ENCODE measurements around the gene SLTM. TPM values are rescaled to one million over a fixed set of nuclear protein-coding genes. Genes with fewer than 3 reads are reported as not detected.

SLTM gene
- polyA plus RNA-seq, 1 donor from 2014 or later: 124 TPM

DNA sequence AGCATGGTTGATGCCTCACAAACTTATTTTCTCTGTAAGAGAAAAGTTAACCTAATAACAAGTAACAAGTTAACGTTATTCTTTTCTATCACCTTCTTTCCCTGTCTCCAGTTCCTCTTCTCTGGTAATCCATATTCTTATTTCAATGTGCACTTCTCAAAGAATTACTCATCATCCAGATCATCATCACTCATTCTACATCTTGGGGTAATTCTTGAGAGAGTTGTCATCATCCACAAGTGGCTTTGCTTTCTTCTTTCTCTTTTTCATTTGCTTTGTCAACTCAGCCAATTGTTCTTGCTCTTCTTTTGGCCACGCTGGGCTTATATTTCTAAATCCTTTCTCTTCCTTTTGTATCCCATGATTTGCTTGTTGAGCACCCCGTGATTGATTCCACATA is 33.2 kb upstream of the SLTM start:
- Histone ChIP-seq H2AFZ (ENCODE audit: low read depth, low read length) (no peak overlapping the region), H3K4me3 (ENCODE audit: low read length) (no peak overlapping the region), H4K20me1 (ENCODE audit: insufficient read depth) (no peaks in the 10 kb centered on the region), H3K4me2 (ENCODE audit: low read length) (no peak overlapping the region), H3K27ac (ENCODE audit: low read length) (no peak overlapping the region), H3K79me2 (replicated peaks; ENCODE audit: insufficient read depth, low read length) (no peaks in the 10 kb centered on the region), H3K9me3 (ENCODE audit: low read length) (no peaks in the 10 kb centered on the region), H3K9ac (ENCODE audit: low read length) (no peak overlapping the region), H3K27me3 (ENCODE audit: insufficient read depth, low read depth, low read length) (no peaks in the 10 kb centered on the region), H3K9me2 (ENCODE audit: insufficient read depth, low read length) (no peaks in the 10 kb centered on the region), H3K36me3 (ENCODE audit: insufficient read depth, low read length) (no peaks in the 10 kb centered on the region), H3F3A (ENCODE audit: insufficient read depth, low read length, poor library complexity, severe bottlenecking) (no peaks in the 10 kb centered on the region)
- TF ChIP-seq TAF1 (IDR thresholded peaks at IDR 0.05; ENCODE audit: low read depth): no peak
- no peak for TF ChIP-seq SMC3 (conservative IDR thresholded peaks at IDR 0.05; ENCODE audit: poor library complexity)
- TF ChIP-seq, protein P1, sequence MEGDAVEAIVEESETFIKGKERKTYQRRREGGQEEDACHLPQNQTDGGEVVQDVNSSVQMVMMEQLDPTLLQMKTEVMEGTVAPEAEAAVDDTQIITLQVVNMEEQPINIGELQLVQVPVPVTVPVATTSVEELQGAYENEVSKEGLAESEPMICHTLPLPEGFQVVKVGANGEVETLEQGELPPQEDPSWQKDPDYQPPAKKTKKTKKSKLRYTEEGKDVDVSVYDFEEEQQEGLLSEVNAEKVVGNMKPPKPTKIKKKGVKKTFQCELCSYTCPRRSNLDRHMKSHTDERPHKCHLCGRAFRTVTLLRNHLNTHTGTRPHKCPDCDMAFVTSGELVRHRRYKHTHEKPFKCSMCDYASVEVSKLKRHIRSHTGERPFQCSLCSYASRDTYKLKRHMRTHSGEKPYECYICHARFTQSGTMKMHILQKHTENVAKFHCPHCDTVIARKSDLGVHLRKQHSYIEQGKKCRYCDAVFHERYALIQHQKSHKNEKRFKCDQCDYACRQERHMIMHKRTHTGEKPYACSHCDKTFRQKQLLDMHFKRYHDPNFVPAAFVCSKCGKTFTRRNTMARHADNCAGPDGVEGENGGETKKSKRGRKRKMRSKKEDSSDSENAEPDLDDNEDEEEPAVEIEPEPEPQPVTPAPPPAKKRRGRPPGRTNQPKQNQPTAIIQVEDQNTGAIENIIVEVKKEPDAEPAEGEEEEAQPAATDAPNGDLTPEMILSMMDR (IDR thresholded peaks at IDR 0.05; ENCODE audit: poor library complexity, severe bottlenecking): no peak
- no peak for TF ChIP-seq EP300 (conservative IDR thresholded peaks at IDR 0.05; ENCODE audit: poor library complexity, severe bottlenecking)
- TF ChIP-seq, protein P2, sequence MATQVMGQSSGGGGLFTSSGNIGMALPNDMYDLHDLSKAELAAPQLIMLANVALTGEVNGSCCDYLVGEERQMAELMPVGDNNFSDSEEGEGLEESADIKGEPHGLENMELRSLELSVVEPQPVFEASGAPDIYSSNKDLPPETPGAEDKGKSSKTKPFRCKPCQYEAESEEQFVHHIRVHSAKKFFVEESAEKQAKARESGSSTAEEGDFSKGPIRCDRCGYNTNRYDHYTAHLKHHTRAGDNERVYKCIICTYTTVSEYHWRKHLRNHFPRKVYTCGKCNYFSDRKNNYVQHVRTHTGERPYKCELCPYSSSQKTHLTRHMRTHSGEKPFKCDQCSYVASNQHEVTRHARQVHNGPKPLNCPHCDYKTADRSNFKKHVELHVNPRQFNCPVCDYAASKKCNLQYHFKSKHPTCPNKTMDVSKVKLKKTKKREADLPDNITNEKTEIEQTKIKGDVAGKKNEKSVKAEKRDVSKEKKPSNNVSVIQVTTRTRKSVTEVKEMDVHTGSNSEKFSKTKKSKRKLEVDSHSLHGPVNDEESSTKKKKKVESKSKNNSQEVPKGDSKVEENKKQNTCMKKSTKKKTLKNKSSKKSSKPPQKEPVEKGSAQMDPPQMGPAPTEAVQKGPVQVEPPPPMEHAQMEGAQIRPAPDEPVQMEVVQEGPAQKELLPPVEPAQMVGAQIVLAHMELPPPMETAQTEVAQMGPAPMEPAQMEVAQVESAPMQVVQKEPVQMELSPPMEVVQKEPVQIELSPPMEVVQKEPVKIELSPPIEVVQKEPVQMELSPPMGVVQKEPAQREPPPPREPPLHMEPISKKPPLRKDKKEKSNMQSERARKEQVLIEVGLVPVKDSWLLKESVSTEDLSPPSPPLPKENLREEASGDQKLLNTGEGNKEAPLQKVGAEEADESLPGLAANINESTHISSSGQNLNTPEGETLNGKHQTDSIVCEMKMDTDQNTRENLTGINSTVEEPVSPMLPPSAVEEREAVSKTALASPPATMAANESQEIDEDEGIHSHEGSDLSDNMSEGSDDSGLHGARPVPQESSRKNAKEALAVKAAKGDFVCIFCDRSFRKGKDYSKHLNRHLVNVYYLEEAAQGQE (IDR thresholded peaks at IDR 0.05; ENCODE audit: borderline replicate concordance): no peak
- no peak for TF ChIP-seq POLR2AphosphoS5 (IDR thresholded peaks at IDR 0.05)
- no peak for TF ChIP-seq MXI1 (conservative IDR thresholded peaks at IDR 0.05; ENCODE audit: poor library complexity, severe bottlenecking)
- TF ChIP-seq RAD21 (conservative IDR thresholded peaks at IDR 0.05): no peak
- no peak for TF ChIP-seq EZH2 (IDR thresholded peaks at IDR 0.05; ENCODE audit: borderline replicate concordance, insufficient read depth, low read length, poor library complexity, severe bottlenecking)

DNA sequence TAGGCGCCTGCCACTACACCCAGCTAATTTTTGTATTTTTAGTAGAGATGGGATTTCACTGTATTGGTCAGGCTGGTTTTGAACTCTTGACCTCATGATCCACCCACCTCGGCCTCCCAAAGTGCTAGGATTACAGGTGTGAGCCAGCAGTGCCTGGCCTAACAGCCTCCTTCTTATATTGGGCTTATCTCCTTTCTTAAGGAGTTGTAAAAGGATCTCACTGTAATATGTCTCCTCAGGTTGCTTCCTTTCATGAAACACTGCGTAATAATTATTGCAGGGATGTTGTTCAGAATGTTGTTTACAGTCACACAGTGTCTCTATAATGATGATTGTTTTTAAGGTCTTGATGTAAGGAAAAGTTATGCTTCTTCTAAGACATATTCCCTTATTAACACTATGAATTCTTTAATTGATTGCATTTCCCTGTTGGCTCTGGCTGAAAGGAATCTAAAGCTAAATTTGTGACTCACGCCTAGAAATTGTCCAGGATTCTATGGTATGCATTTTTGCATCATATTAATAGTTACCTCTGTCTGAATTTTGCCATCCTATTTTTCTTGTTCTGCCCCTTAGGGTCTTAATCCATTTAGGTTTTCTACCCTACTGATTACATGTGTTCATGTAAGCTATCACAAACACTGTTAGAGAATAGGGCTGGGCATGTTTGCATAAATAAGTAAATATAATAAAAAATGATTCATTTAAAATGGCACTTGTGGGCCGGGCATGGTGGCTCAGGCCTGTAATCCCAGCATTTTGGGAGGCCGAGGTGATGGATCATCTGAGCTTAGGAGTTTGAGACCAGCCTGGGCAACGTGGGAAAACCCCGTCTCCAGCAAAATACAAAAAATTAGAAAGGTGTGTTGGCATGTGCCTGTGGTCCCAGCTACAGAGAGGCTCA is 29.4 kb upstream of the SLTM start:
- Histone ChIP-seq H3F3A (ENCODE audit: insufficient read depth, low read length, poor library complexity, severe bottlenecking) (no peaks in the 10 kb centered on the region), H3K4me3 (ENCODE audit: low read length) (no peak overlapping the region), H3K27me3 (ENCODE audit: insufficient read depth, low read depth, low read length) (no peaks in the 10 kb centered on the region), H4K20me1 (ENCODE audit: insufficient read depth) (no peaks in the 10 kb centered on the region), H2AFZ (ENCODE audit: low read depth, low read length) (no peak overlapping the region), H3K4me2 (ENCODE audit: low read length) (no peak overlapping the region), H3K9me3 (ENCODE audit: low read length) (no peaks in the 10 kb centered on the region), H3K36me3 (ENCODE audit: insufficient read depth, low read length) (no peaks in the 10 kb centered on the region), H3K9ac (ENCODE audit: low read length) (no peak overlapping the region), H3K9me2 (ENCODE audit: insufficient read depth, low read length) (no peaks in the 10 kb centered on the region), H3K27ac (ENCODE audit: low read length) (no peak overlapping the region), H3K79me2 (replicated peaks; ENCODE audit: insufficient read depth, low read length) (no peaks in the 10 kb centered on the region)
- TF ChIP-seq MXI1 (conservative IDR thresholded peaks at IDR 0.05; ENCODE audit: poor library complexity, severe bottlenecking) (no peak), TAF1 (IDR thresholded peaks at IDR 0.05; ENCODE audit: low read depth) (no peak), POLR2AphosphoS5 (IDR thresholded peaks at IDR 0.05) (no peak), EP300 (conservative IDR thresholded peaks at IDR 0.05; ENCODE audit: poor library complexity, severe bottlenecking) (no peak)
- TF ChIP-seq, protein P2 (IDR thresholded peaks at IDR 0.05; ENCODE audit: borderline replicate concordance): no peak
- TF ChIP-seq, protein P1 (IDR thresholded peaks at IDR 0.05; ENCODE audit: poor library complexity, severe bottlenecking): no peak
